Muscle layer of colon (tissue), 2 donors: ENCODE results near the gene MBOAT7.
A peak's percentile ranks its signal among the peaks of the same experiment; 100 is the strongest.
"Not testable (repeated sequence)": the region's sequence is repeated elsewhere in the genome, so short reads cannot be mapped to it uniquely, and the experiment has no call there.

Source experiments
- H3K27ac ChIP-seq: one replicate; pipeline ENCODE4 v1.7.0; 2013; ENCODE audit warnings: low read depth, mild to moderate bottlenecking, low read length, moderate library complexity
- H3K27me3 ChIP-seq, 2 donors: one replicate each; pipeline ENCODE4 v1.7.0; 2013; ENCODE audit warnings: low read length in 2 of 2, mild to moderate bottlenecking in 2 of 2; ENCODE audit not compliant: insufficient read depth in 2 of 2, control insufficient read depth in 1 of 2
- H3K36me3 ChIP-seq: one replicate; pipeline ENCODE4 v1.7.0; 2013; ENCODE audit warnings: mild to moderate bottlenecking, low read length; ENCODE audit not compliant: insufficient read depth
- H3K4me1 ChIP-seq: one replicate; pipeline ENCODE4 v1.7.0; 2013; ENCODE audit warnings: mild to moderate bottlenecking, low read length; ENCODE audit not compliant: insufficient read depth
- H3K4me3 ChIP-seq, 2 donors: one replicate each; pipeline ENCODE4 v1.7.0; 2013; ENCODE audit warnings: low read length in 2 of 2, low read depth in 1 of 2, mild to moderate bottlenecking in 1 of 2, moderate library complexity in 1 of 2
- H3K9ac ChIP-seq: one replicate; pipeline ENCODE4 v1.7.0; 2013; ENCODE audit warnings: low read length
- H3K9me3 ChIP-seq: one replicate; pipeline ENCODE4 v1.7.0; 2013; ENCODE audit warnings: mild to moderate bottlenecking, low read length
- donor health status: abdominal sarcoma.
- donor health status: Adenocarcinoma of cecum.

MBOAT7 gene

GRCh38 chr19:54189145-54189734, at the start of gene MBOAT7:
TSS of gene MBOAT7 (minus strand) at chr19:54189580. CDS start at chr19:54188508, 1,072 bp downstream.
- Histone ChIP-seq H3K27ac (peak within 1 kb of the TSS; percentile 99), H3K9ac (peak within 1 kb of the TSS; percentile 57), H3K27me3 (no peaks in the 10 kb centered on the region), H3K4me1 (peaks cover 26% of the 10 kb centered on the region), H3K4me3 (peak within 1 kb of the TSS; percentile 65 to 78), H3K36me3 (peaks cover 18% of the 10 kb centered on the region), H3K9me3 (no peaks in the 10 kb centered on the region)

- no peaks in the 10 kb centered on the region for H3K9me3 ChIP-seq
- H3K27ac ChIP-seq = no peak overlapping the region
- H3K36me3 ChIP-seq = no peaks in the 10 kb centered on the region
- no peak overlapping the region for H3K4me3 ChIP-seq
- no peaks in the 10 kb centered on the region for H3K27me3 ChIP-seq
- H3K4me1 ChIP-seq = no peaks in the 10 kb centered on the region
- no peak overlapping the region for H3K9ac ChIP-seq
Measured at GRCh38 chr19:54233941-54234340, 44.6 kb upstream of the MBOAT7 start.

GRCh38 chr19:54231077-54231931, 41.9 kb upstream of the MBOAT7 start:
- no peaks in the 10 kb centered on the region for H3K9me3 ChIP-seq
- H3K27me3 ChIP-seq = no peaks in the 10 kb centered on the region
- no peaks in the 10 kb centered on the region for H3K4me1 ChIP-seq
- H3K9ac ChIP-seq = no peak overlapping the region
- H3K27ac ChIP-seq = no peak overlapping the region
- no peak overlapping the region for H3K4me3 ChIP-seq
- H3K36me3 ChIP-seq = no peaks in the 10 kb centered on the region

- Histone ChIP-seq H3K4me3 (no peak overlapping the region), H3K4me1 (no peaks in the 10 kb centered on the region), H3K27me3 (no peaks in the 10 kb centered on the region), H3K9me3 (no peaks in the 10 kb centered on the region), H3K27ac (no peak overlapping the region), H3K9ac (no peak overlapping the region), H3K36me3 (no peaks in the 10 kb centered on the region)
Measured at GRCh38 chr19:54230031-54230430, 40.7 kb upstream of the MBOAT7 start.

GRCh38 chr19:54229146-54229545, 39.8 kb upstream of the MBOAT7 start:
- no peaks in the 10 kb centered on the region for H3K4me1 ChIP-seq
- H3K9me3 ChIP-seq = no peaks in the 10 kb centered on the region
- no peak overlapping the region for H3K9ac ChIP-seq
- H3K27ac ChIP-seq = no peak overlapping the region
- H3K36me3 ChIP-seq = no peaks in the 10 kb centered on the region
- no peak overlapping the region for H3K4me3 ChIP-seq
- no peaks in the 10 kb centered on the region for H3K27me3 ChIP-seq

- not testable (repeated sequence) for H3K9ac ChIP-seq, H3K27me3 ChIP-seq, H3K4me1 ChIP-seq, H3K4me3 ChIP-seq, H3K36me3 ChIP-seq, H3K27ac ChIP-seq, H3K9me3 ChIP-seq
Measured at GRCh38 chr19:54224619-54225018, 35.2 kb upstream of the MBOAT7 start.

GRCh38 chr19:54223937-54224281, 34.5 kb upstream of the MBOAT7 start:
- not testable (repeated sequence) for H3K4me3 ChIP-seq, H3K9me3 ChIP-seq, H3K36me3 ChIP-seq, H3K9ac ChIP-seq, H3K4me1 ChIP-seq, H3K27me3 ChIP-seq, H3K27ac ChIP-seq

- H3K27ac ChIP-seq, H3K36me3 ChIP-seq, H3K9me3 ChIP-seq, H3K27me3 ChIP-seq, H3K9ac ChIP-seq, H3K4me1 ChIP-seq, H3K4me3 ChIP-seq: not testable (repeated sequence)
Measured at GRCh38 chr19:54223277-54223936, 34.0 kb upstream of the MBOAT7 start.

GRCh38 chr19:54222474-54223276, 33.3 kb upstream of the MBOAT7 start, which contains the start of gene LILRB3:
TSS of gene LILRB3 (minus strand) at chr19:54223007. CDS start at chr19:54222976, 31 bp downstream.
- H3K4me1 ChIP-seq, H3K27ac ChIP-seq, H3K27me3 ChIP-seq, H3K9ac ChIP-seq, H3K4me3 ChIP-seq, H3K9me3 ChIP-seq, H3K36me3 ChIP-seq: not testable (repeated sequence)

- H3K4me3 ChIP-seq, H3K9me3 ChIP-seq, H3K27me3 ChIP-seq, H3K4me1 ChIP-seq, H3K36me3 ChIP-seq, H3K27ac ChIP-seq, H3K9ac ChIP-seq: not testable (repeated sequence)
Measured at GRCh38 chr19:54221947-54222346, 32.6 kb upstream of the MBOAT7 start.

GRCh38 chr19:54219702-54220101, 30.3 kb upstream of the MBOAT7 start:
- not testable (repeated sequence) for H3K9me3 ChIP-seq, H3K27ac ChIP-seq, H3K4me3 ChIP-seq, H3K27me3 ChIP-seq, H3K4me1 ChIP-seq, H3K36me3 ChIP-seq, H3K9ac ChIP-seq
